Measurements from ENCODE around the gene CCNY.

GRCh38 chr10:35452171-35452570 lies 115.9 kb downstream of the CCNY start:
- TF ChIP-seq POLR2AphosphoS5 (IDR thresholded peaks at IDR 0.05; ENCODE audit: low read depth, low read length) (no peak), POLR2A (IDR thresholded peaks at IDR 0.05; ENCODE audit: low read depth, low read length) (no peak), POU2F2 (IDR thresholded peaks at IDR 0.05; ENCODE audit: low read depth, low read length) (no peak), TAF1 (IDR thresholded peaks at IDR 0.05; ENCODE audit: low read depth, low read length) (no peak), SPI1 (IDR thresholded peaks at IDR 0.05; ENCODE audit: low read depth, low read length) (no peak)

All from GM12891 (cell line).